WERI-Rb-1 (cell line): ENCODE results near the gene FASN.

Experiments
- DNase-seq: peaks from one replicate; pipeline ENCODE4 v3.0.0-alpha.2; 2020
- H3K27ac ChIP-seq: fragments of 250-450 bp; sonication (Bioruptor Pico); 2 replicates; pipeline ENCODE4 v1.5.1; 2020; ENCODE audit warnings: mild to moderate bottlenecking, moderate library complexity
- H3K27me3 ChIP-seq: fragments of 250-450 bp; sonication (Bioruptor Pico); 2 replicates; pipeline ENCODE4 v1.5.1; 2021; ENCODE audit warnings: mild to moderate bottlenecking, low read depth, moderate library complexity; ENCODE audit not compliant: insufficient read depth, severe bottlenecking
- H3K36me3 ChIP-seq: fragments of 250-450 bp; sonication (Bioruptor Pico); 2 replicates; pipeline ENCODE4 v1.5.1; 2020; ENCODE audit warnings: mild to moderate bottlenecking, moderate library complexity
- H3K4me3 ChIP-seq: 2 replicates; pipeline ENCODE4 v1.5.1; 2011; ENCODE audit warnings: low read depth, mild to moderate bottlenecking, control low read depth, low read length
- H3K9me3 ChIP-seq: fragments of 250-450 bp; sonication (Bioruptor Pico); 2 replicates; pipeline ENCODE4 v1.5.1; 2021; ENCODE audit warnings: mild to moderate bottlenecking, moderate library complexity; ENCODE audit not compliant: severe bottlenecking
- TF ChIP-seq, protein P1 (sequence below): IDR thresholded peaks from 2 replicates; pipeline ENCODE4 v1.5.1; 2011; ENCODE audit warnings: low read depth, mild to moderate bottlenecking, control low read depth, inconsistent platforms, low read length

Gene FASN

DNA sequence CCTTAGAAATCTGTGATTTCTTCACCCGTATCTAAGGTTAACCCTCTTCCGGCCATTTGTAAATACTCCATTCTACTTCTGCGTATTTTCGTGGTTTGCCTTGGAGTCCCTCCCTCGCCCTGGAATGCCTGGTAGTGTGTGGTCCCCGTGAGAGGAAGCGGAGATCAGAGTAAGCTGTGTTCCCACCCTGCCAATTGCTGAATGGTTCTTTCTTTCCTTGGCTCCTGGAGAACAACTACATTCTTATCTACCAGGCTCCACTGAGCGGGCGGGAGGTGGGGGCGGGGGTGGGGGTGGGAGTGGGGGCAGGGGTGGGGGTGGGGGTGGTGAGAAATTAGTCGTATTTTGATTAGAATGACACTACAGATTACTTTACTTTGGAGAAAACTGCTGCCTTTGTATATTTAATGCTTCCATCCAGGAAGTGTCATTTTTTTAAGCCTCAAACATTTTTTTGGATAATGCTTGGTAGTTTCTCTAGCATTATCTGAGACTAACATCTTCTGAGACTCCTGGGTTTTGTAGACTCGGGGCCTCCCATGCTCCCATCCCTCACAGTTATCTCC lies 20.9 kb upstream of the FASN start:
- H3K9me3 ChIP-seq, result peaks cover 2% of the 10 kb centered on the region
- H3K27ac ChIP-seq, result no peak overlapping the region
- no peaks in the 10 kb centered on the region for H3K27me3 ChIP-seq
- H3K4me3 ChIP-seq, result no peak overlapping the region
- TF ChIP-seq, protein P1, sequence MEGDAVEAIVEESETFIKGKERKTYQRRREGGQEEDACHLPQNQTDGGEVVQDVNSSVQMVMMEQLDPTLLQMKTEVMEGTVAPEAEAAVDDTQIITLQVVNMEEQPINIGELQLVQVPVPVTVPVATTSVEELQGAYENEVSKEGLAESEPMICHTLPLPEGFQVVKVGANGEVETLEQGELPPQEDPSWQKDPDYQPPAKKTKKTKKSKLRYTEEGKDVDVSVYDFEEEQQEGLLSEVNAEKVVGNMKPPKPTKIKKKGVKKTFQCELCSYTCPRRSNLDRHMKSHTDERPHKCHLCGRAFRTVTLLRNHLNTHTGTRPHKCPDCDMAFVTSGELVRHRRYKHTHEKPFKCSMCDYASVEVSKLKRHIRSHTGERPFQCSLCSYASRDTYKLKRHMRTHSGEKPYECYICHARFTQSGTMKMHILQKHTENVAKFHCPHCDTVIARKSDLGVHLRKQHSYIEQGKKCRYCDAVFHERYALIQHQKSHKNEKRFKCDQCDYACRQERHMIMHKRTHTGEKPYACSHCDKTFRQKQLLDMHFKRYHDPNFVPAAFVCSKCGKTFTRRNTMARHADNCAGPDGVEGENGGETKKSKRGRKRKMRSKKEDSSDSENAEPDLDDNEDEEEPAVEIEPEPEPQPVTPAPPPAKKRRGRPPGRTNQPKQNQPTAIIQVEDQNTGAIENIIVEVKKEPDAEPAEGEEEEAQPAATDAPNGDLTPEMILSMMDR, result no peak
- peaks cover 6% of the 10 kb centered on the region for H3K36me3 ChIP-seq
- DNase-seq, result no peak

DNA sequence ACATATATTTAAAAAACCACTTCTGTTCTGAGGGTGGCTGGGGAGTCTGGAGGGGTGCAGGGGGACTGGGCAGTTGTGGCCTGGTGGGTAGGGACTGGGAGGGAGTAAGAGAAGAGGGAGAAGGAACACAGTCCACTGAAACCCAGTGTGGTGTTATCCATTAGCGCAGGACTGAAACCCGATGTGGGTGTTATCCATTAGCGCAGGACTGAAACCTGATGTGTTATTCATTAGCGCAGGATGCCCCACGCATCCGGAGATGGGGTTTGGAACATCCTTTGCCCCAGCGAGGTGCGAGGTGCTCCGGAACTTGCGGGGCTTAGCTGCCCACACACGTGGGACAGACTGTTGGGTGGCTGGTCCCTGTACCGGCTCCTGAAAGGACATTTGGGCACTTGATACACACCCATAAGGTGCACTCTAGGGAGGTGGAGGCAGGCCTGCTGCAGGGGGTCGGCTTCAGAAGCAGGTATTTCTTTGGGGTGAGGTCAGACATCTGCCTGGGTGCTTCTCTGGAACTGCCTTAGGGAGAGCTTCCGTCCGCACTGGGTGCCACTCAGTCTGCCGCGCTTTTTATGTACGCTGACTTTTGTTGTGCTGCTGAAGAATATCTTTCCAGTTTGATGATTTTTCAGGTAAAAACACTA lies 20.3 kb upstream of the FASN start:
- no peaks in the 10 kb centered on the region for H3K27me3 ChIP-seq
- DNase-seq, result no peak
- H3K36me3 ChIP-seq, result peaks cover 7% of the 10 kb centered on the region
- TF ChIP-seq, protein P1, result no peak
- peaks cover under 1% of the 10 kb centered on the region for H3K9me3 ChIP-seq
- no peak overlapping the region for H3K4me3 ChIP-seq
- no peak overlapping the region for H3K27ac ChIP-seq

- H3K36me3 ChIP-seq, result peaks cover 7% of the 10 kb centered on the region
- TF ChIP-seq, protein P1, result no peak
- DNase-seq, result no peak
- no peak overlapping the region for H3K4me3 ChIP-seq
- no peaks in the 10 kb centered on the region for H3K27me3 ChIP-seq
- H3K27ac ChIP-seq, result no peak overlapping the region
- H3K9me3 ChIP-seq, result no peaks in the 10 kb centered on the region
Measured at GRCh38 chr17:82117139-82118090, 19.4 kb upstream of the FASN start.

- Histone ChIP-seq H3K9me3 (no peaks in the 10 kb centered on the region), H3K27ac (no peak overlapping the region), H3K27me3 (no peaks in the 10 kb centered on the region), H3K36me3 (peaks cover 16% of the 10 kb centered on the region), H3K4me3 (no peak overlapping the region)
- TF ChIP-seq, protein P1, result no peak
- DNase-seq, result no peak
Measured at GRCh38 chr17:82116246-82116645, 18.2 kb upstream of the FASN start.

DNA sequence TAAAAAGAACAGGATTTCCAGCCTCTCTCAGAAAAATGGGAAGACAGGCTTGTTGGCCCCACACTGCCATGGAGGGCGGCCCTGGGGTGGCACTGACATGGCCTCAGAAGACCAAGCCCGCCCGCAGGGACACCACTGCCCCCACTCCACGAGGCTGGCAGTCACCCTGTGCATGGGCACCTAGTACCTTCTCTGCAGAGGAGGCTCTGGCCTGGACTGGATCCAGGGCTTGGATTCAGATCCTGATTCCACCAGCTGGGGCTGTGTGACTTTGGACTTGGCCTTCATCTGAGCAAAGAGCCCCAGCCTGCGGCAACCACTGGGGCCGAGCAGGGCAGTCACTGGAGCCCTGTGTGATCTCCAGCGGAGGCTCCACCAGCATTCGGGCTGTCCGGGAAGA lies 16.8 kb upstream of the FASN start:
- Histone ChIP-seq H3K36me3 (peaks cover 16% of the 10 kb centered on the region), H3K9me3 (no peaks in the 10 kb centered on the region), H3K27me3 (no peaks in the 10 kb centered on the region), H3K4me3 (no peak overlapping the region), H3K27ac (no peak overlapping the region)
- DNase-seq, result no peak
- TF ChIP-seq, protein P1, result no peak
